ENCODE data around the gene KRT83.

The KRT83 gene

GRCh38 chr12:52323001-52323400, 1.8 kb upstream of the KRT83 start:
- peaks cover 16% of the 10 kb centered on the region for H3K27me3 ChIP-seq (ENCODE audit: insufficient read depth, poor library complexity, severe bottlenecking)
- no peak overlapping the region for H3K4me3 ChIP-seq (replicated peaks; ENCODE audit: insufficient read depth, low read length)
- no peak overlapping the region for H3K27ac ChIP-seq (replicated peaks)
- TF ChIP-seq, protein P1, sequence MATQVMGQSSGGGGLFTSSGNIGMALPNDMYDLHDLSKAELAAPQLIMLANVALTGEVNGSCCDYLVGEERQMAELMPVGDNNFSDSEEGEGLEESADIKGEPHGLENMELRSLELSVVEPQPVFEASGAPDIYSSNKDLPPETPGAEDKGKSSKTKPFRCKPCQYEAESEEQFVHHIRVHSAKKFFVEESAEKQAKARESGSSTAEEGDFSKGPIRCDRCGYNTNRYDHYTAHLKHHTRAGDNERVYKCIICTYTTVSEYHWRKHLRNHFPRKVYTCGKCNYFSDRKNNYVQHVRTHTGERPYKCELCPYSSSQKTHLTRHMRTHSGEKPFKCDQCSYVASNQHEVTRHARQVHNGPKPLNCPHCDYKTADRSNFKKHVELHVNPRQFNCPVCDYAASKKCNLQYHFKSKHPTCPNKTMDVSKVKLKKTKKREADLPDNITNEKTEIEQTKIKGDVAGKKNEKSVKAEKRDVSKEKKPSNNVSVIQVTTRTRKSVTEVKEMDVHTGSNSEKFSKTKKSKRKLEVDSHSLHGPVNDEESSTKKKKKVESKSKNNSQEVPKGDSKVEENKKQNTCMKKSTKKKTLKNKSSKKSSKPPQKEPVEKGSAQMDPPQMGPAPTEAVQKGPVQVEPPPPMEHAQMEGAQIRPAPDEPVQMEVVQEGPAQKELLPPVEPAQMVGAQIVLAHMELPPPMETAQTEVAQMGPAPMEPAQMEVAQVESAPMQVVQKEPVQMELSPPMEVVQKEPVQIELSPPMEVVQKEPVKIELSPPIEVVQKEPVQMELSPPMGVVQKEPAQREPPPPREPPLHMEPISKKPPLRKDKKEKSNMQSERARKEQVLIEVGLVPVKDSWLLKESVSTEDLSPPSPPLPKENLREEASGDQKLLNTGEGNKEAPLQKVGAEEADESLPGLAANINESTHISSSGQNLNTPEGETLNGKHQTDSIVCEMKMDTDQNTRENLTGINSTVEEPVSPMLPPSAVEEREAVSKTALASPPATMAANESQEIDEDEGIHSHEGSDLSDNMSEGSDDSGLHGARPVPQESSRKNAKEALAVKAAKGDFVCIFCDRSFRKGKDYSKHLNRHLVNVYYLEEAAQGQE (IDR thresholded peaks at IDR 0.05; ENCODE audit: insufficient replicate concordance, low read depth) = no peak
- TF ChIP-seq CTCF (IDR thresholded peaks at IDR 0.05; ENCODE audit: insufficient read depth, low read length) (no peak), SPI1 (IDR thresholded peaks at IDR 0.05; ENCODE audit: borderline replicate concordance, low read depth) (no peak), GABPA (IDR thresholded peaks at IDR 0.05; ENCODE audit: low read depth) (no peak), POLR2AphosphoS5 (IDR thresholded peaks at IDR 0.05; ENCODE audit: low read depth) (no peak)
- no peak for DNase-seq (ENCODE audit: low read depth in 1 of 2, low spot score in 1 of 2)

DNA sequence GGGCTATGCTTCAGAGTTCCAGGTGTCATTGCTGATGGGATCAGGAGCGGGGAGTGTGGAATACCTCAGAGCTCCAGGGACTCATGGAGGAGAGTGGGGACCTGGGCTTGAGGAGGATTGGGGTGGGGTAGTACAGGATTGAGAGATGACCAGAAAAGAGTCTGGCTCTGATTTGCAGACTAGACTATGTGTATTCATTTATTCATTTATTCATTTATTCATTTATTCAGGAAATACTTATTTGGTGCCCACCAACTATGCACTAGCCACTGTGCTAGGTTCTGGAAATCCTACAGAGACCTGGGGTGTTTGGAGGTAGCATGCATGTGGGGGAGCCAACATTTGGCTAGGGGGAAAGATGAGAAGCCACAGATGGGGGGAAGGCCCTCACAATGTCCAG, 871 bp upstream of the KRT83 start:
- Histone ChIP-seq H3K4me3 (replicated peaks; ENCODE audit: insufficient read depth, low read length) (no peak overlapping the region), H3K27ac (replicated peaks) (no peak overlapping the region), H3K27me3 (ENCODE audit: insufficient read depth, poor library complexity, severe bottlenecking) (peaks cover 16% of the 10 kb centered on the region)
- TF ChIP-seq POLR2AphosphoS5 (IDR thresholded peaks at IDR 0.05; ENCODE audit: low read depth) (no peak), SPI1 (IDR thresholded peaks at IDR 0.05; ENCODE audit: borderline replicate concordance, low read depth) (no peak), CTCF (IDR thresholded peaks at IDR 0.05; ENCODE audit: insufficient read depth, low read length) (no peak)
- DNase-seq (ENCODE audit: low read depth in 1 of 2, low spot score in 1 of 2) = no peak

GRCh38 chr12:52321418-52321817, 220 bp upstream of the KRT83 start:
- no peak for TF ChIP-seq POLR2AphosphoS5 (IDR thresholded peaks at IDR 0.05; ENCODE audit: low read depth)
- no peak for TF ChIP-seq SPI1 (IDR thresholded peaks at IDR 0.05; ENCODE audit: borderline replicate concordance, low read depth)
- TF ChIP-seq GABPA (IDR thresholded peaks at IDR 0.05; ENCODE audit: low read depth) = no peak
- TF ChIP-seq, protein P1 (IDR thresholded peaks at IDR 0.05; ENCODE audit: insufficient replicate concordance, low read depth) = no peak
- no peak for TF ChIP-seq CTCF (IDR thresholded peaks at IDR 0.05; ENCODE audit: insufficient read depth, low read length)
- no peak overlapping the region for H3K4me3 ChIP-seq (replicated peaks; ENCODE audit: insufficient read depth, low read length)
- H3K27me3 ChIP-seq (ENCODE audit: insufficient read depth, poor library complexity, severe bottlenecking) = peaks cover 16% of the 10 kb centered on the region
- no peak for DNase-seq (ENCODE audit: low read depth in 1 of 2, low spot score in 1 of 2)
- H3K27ac ChIP-seq (replicated peaks) = no peak overlapping the region

- Histone ChIP-seq H3K4me3 (replicated peaks; ENCODE audit: insufficient read depth, low read length) (no peak overlapping the region), H3K27me3 (ENCODE audit: insufficient read depth, poor library complexity, severe bottlenecking) (peaks cover 11% of the 10 kb centered on the region), H3K27ac (replicated peaks) (no peak overlapping the region)
- DNase-seq (ENCODE audit: low read depth in 1 of 2, low spot score in 1 of 2) = no peak
- TF ChIP-seq POLR2AphosphoS5 (IDR thresholded peaks at IDR 0.05; ENCODE audit: low read depth) (no peak), GABPA (IDR thresholded peaks at IDR 0.05; ENCODE audit: low read depth) (no peak), SPI1 (IDR thresholded peaks at IDR 0.05; ENCODE audit: borderline replicate concordance, low read depth) (no peak), CTCF (IDR thresholded peaks at IDR 0.05; ENCODE audit: insufficient read depth, low read length) (no peak)
- TF ChIP-seq, protein P1 (IDR thresholded peaks at IDR 0.05; ENCODE audit: insufficient replicate concordance, low read depth) = no peak
Measured at GRCh38 chr12:52319097-52319496, 2.1 kb downstream of the KRT83 start.
